Stimulated activated CD8-positive, alpha-beta memory T cell treated with anti-CD3 and anti-CD28 coated beads, Interleukin-12 subunit alpha, Interleukin-12 subunit beta, amount 100 ng/mL, for 4 hours (primary cell): Measurements from ENCODE around the gene TMEM30A.

Experiments used
- DNase-seq: peaks from one replicate; pipeline ENCODE4 v3.0.0-alpha.2; 2020; ENCODE audit warnings: low read depth

The TMEM30A gene

DNA sequence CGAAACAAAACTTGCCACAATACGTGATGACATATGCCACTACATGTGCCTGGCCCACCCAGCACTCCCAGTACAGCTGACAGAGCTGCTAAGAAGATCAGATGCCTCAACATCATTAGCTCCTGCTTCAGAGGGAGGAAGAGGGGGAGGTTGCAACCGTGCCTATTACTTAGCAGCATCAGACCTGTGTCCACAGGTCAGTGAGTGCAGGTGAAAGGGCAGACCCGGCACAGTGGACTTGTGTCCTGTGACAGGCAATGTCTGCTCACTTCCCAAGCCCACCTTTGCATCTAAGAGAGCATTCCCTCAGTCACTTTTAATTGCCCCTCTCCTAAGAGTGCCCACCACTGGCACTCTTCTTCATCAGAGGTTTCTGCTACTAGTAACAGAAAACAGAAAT lies 69.3 kb downstream of the TMEM30A start:
- no peak for DNase-seq

DNA sequence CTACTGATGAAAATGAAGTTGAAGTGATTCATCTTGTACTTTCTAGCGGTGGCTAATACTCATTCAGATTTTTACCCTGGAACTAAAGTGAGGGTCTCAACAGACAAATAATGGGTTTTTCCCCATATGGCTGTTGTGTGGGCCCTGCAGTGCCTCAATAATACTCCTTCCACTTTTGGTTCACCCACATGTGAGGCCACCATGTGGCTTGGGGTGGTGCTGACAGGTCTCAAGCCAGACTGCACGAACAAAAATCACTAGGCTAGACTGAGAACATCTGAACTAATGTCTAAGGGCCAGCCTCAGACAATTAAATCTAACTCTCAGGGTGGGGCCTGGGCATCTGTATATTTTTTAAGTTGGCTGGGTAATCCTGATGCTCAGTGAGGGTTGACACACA lies 70.9 kb downstream of the TMEM30A start:
- DNase-seq, result no peak

DNA sequence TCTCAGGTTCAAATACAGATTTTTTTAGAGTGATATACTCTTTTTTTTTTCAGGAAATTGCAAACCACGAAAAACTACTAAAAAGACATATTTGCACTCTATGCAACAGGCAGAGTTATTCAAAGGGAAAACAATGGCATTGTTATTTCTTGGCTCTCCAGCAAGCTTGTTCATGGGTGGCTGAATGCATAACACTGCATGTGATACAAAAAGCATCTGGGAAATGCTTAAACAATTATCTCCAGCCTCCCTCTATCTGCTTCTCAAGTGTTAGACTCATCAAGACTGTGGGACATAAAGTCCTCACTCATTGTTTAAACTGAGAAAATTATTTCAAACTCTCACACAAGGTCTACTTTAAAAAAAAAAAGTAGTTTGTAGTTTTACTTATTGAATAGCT lies 71.5 kb downstream of the TMEM30A start:
- DNase-seq, result no peak

DNA sequence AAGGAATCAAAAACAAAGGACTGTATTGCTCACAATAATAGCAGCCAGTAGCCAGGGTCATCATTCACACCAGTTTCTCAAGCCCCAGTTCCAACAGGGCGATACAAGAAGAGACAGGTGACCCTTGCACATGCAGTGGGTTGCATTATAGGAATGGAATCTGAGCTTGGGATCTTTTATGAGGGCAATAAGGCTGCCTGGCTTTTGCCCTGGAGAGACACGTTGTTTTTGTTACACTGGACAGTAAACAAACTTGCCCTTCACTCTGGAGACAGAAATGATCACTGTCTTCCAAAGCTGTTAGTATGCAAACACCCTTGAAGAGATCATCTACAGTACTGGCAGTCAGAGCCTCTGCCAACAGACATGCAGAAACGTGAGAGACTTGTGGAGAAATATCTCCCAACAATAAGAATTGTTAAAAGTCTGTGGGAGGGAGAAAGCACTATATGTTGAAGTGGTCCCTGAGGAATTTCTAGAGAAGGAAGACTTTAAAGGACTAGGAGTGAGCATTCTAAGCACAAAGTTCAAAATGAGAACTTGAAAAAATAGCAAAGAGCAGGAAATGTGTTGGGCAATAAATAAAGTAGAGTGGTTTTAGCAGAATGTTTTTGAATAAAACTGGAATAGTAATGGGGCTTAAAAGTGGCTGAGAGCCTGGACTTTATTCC lies 72.5 kb downstream of the TMEM30A start:
- no peak for DNase-seq

DNA sequence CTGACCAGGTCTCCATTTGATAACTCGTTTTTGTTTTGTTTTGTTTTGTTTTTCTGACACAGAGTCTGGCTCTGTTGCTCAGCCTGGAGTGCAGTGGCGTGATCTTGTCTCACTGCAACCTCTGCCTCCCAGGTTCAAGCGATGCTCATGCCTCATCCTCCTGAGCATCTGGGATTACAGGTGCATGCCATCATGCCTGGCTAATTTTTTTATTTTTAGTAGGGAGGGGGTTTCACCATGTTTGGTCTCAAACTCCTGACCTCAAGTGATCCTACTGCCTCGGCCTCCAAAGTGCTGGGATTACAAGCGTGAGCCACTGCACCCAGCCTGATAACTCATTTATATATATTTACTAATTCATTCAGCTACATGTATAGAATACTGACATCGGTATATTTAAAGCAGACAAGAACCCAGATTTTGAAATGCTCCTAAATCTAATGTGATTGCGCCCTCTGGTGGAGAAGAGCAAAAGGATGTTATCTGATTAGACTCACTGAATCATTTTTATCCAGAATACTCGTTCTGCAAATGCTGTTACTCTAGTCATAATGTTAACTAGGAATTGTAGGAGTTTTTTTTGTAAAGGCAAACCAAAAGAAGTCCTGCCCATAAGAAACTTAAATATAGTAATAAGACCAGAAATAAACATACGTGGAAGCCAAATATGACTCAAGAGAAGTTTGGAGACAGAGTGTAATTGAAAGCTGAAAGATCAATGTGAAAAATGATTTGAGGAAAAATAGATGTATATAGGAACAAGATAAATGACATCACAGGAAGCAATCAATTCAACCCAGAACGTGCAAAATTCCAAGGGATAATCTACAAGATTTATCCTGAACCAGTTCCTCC lies 73.5 kb downstream of the TMEM30A start:
- DNase-seq, result no peak

DNA sequence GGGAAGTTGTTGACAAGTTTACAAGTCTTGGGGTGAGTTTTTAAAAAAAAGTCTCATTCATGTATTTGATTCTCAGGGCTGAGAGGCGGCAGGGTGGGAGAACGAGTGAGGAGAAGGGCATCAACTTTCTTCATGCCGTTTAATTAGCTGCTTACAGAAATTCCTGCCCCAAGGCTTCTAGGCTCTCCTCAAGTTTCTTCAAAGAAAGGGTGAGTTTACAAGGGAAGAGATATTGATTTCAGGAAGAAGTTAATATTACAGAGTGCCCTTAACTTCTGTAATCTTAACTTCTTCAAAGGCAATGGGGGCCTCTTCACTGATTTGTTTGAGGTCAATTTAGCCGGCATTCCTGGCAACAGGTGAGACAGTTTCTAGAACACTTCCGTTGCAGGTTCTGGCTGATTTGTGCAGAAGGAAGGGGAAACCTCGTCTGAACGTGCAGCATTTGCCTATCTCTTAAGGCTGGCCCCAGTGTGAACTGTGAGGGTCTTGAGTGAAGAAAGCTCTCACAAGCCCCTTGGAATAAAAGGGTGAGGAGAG lies 75.3 kb downstream of the TMEM30A start:
- DNase-seq, result no peak

DNA sequence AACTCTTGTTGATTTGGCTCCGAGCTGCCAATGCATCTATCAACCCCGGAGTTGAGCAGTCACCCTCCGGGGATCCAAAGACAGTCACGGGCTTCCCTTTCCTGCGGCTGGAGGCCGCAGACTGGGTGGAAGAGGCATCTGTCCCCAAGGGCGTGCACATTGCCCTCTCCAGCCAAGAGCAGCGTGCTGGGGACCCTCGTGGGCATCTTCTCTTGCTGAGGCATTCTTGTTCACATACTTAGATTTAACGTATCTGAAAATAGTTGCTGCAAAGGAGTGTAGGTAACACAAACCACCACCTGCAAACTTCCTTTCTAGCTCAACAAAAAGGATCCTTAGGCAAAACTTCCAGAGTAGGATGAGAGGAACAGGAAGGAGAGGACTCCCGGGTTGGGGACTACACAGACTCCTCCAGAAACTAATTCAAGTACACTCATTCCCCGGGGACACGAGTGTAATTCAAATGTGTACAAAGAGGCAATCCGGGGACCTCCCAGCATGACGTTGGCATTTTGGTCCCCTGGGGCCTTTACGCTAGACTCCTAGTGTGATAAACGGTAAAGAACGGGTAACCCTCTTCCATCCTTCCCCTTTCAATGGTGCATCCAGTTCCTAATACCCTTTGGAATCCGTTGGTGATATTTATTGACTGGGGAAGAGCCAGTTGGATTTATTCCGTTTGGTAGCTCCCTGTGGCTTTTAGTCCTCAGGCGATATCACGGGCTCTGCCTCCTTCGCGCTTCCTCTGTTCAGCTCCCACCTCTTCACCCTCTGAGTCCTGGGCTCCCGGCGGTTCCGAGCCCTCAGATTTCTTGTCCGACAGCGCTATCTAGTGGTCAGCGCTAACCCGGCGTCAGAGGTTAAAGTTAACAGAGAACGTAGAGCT lies 76.1 kb downstream of the TMEM30A start:
- peak; percentile 55 for DNase-seq

DNA sequence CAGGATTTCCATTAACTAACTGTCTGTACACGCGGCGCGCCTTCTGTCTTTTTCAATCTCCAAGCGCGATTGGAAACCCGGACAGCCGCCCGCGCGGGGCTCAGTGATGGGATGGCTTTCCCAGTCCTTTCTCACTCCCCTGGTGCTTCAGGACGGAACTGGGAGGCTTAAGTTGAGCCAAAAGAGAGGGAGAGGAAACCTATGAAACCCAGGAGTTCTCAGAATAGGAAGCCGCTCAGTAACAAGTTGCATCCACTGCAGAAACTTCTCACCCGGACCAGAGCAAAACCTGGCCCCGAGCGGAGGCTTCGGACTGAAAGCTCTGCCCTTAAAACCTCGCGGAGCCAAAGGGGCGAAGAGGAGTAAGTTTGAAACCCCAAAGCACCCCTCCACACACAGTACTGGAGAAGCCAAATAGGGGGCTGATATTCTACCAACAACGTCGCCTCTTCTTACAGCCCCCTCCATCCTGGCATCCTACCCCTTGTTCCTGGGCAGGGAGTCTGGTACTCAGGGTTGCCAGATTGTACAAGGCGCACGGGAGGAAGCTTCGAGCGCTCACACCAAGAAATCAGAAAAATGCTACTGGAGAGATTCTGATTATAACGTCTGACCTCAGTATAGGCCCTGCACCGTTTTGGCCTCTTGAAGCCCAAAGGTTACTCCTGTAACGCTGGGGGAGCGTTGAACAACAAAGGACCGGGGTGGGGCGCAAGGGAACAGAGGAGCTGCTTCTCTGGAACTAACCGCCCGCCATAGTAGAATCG lies 77.8 kb downstream of the TMEM30A start:
- DNase-seq, result no peak

DNA sequence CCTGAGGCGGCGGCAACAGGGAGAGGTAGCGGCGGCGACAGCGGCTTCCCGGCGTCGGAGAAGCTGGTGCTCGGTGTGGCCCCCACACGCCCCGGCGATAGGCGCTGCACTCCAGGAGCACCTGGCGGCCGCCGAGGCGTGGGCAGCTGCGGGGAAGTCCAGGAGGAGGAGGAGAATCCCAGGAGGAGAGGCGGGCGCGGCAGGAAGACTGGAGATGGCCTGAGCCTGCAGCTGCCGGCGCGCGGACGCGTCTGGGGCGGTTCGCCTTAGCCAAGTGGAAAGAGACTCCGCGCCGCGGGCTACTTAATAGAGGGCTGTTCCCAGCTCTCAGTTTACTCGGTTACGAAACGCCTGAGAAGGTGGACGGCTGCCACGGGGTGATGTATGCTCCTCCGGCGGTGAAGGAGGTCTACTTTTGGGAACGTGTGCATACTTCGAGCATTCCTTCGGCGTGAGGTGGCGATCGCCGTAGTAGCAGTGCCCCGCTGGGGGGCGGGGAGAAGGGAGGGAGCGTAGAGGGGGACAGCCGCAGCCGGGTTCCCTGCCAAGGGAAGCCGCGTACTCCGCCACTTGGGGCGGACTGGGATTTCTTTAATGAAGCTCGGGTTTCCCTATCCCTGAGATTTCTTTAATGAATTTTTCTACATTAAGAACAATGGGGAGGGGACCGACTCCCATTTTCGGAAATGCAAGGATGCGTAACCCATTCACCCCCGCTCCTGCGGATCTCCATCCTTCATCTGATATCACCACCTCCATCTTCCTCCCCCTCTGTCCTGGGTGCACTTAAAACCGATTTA lies 78.6 kb downstream of the TMEM30A start, which contains the start of gene COL12A1:
TSS of gene COL12A1 (minus strand) at position 278 of the 800 bp plus-strand sequence. CDS start 3,261 bp downstream, outside the sequence.
- no peak for DNase-seq

DNA sequence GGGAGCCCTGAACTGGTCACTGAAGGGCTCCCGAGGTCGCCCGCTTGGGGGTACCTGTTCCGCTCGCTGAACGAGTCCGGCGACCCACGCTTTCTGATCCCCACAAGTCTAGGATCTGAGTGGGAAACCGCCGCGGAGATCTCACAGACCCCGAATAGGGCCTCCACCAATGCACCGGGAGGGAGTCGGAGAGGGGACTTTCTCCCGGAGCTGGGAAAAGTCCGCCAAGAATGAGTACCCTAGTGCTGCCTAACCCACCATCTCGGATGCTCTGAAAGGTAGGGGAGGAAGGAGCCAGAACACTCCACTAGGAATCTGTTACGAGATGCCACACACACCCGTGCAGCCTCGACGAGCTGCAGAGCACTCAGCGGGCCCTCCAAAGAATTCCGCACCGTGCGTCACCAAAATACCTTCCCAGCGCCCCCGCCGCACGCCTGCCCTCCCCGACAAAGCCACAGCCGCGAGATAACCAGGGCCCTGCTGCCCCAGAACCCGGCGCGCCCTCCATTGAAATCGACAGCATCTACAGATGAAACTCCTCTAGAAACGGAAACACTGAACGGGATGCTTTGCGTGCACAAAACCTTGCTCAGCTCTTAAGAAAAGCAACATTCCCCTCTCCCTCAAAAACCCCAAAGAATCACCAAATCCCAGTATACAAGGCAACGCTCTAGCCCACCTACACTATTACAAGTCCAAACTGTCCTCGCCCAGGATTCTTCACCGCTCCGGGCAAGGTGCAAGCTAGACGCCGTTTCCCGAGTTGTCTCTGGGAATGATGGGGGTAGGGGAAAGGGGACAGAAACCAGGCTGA lies 79.4 kb downstream of the TMEM30A start:
- DNase-seq, result no peak

DNA sequence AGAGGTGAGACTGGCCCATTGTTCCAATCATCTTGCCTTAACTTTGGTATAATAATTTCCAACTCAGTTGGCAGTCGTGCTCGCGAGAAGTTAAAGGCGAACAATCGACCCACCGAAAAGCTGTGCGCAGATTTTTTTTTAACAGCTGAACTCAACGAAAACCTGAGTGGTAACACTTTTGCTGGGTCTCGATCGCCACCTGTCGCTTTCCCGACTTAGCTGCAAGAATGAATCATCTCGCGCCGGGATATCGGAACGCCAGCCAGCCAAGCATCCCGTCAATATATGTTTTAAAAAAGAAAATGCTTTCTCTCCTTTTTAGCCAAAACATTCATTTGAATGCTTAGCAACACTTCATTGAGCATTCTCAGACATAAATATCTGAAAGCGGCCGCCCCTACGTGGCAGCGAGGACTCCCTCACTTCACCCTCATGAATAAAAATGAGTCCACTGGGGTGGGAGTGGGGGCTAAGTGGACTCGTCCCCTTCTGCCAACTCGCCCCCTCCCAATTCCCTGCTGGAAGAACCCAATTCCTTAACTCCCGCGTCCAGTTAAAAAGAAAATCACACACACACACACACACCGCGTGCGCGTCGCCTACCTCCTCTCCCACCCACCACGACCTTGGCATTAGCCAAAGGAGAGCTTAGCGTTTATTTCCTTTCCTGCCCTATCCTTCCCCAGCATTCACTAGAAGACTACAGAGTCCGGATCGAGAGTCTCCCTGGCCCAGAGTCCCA lies 80.2 kb downstream of the TMEM30A start:
- no peak for DNase-seq

DNA sequence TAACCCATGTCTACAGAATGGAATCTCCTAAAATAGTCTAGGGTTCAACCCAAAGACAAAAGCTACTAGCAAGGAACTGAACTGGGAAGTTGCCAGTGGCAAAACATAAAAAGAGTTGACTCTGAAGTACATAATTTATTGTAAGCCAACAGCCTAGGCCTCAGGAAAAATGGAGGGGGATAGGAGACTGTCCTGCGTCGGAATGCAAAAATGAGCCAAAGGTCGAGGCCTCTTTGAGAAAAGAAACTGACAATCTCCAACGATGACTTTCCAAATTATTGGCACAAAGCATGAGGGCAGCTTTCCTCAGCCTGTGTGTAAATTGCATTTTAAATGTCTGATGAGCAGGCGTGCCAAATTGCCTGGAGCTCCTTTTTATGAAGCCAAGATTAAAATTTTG lies 80.9 kb downstream of the TMEM30A start:
- DNase-seq, result no peak
